ELR (cell line): ENCODE data around the gene IQGAP1.
A peak's percentile ranks its signal among the peaks of the same experiment; 100 is the strongest.
"Not testable (repeated sequence)": the region's sequence is repeated elsewhere in the genome, so short reads cannot be mapped to it uniquely, and the experiment has no call there.

Experiments
- DNase-seq: peaks from one replicate; pipeline ENCODE4 v3.0.0-alpha.2; 2015; ENCODE audit warnings: low read depth

The IQGAP1 gene

GRCh38 chr15:90387534-90388461 lies at the start of gene IQGAP1:
TSS of gene IQGAP1 (plus strand) at chr15:90388242. CDS start at chr15:90388342, 100 bp downstream.
- DNase-seq: peak; percentile 97

GRCh38 chr15:90338532-90338931 lies 49.5 kb upstream of the IQGAP1 start:
- DNase-seq: no peak

- no peak for DNase-seq
These were observed 47.7 kb upstream of the IQGAP1 start for GRCh38 chr15:90340345-90340744.

- peak; percentile 25 for DNase-seq
These were observed 44.7 kb upstream of the IQGAP1 start for GRCh38 chr15:90343302-90343790.

GRCh38 chr15:90344662-90345061 lies 43.4 kb upstream of the IQGAP1 start:
- no peak for DNase-seq

GRCh38 chr15:90345857-90346256 lies 42.2 kb upstream of the IQGAP1 start:
- DNase-seq: no peak

- DNase-seq: not testable (repeated sequence)
These were observed 40.5 kb upstream of the IQGAP1 start for GRCh38 chr15:90347431-90348065.

- no peak for DNase-seq
These were observed 39.6 kb upstream of the IQGAP1 start for GRCh38 chr15:90348456-90348855.

GRCh38 chr15:90349072-90349471 lies 39.0 kb upstream of the IQGAP1 start:
- DNase-seq: no peak

- DNase-seq: no peak
These were observed 38.2 kb upstream of the IQGAP1 start for GRCh38 chr15:90349821-90350220.

- DNase-seq: no peak
These were observed 36.4 kb upstream of the IQGAP1 start for GRCh38 chr15:90351479-90352106.

GRCh38 chr15:90352107-90352893 lies 35.7 kb upstream of the IQGAP1 start, which contains the start of gene ZNF774:
TSS of gene ZNF774 (plus strand) at chr15:90352284. CDS start at chr15:90354661, 2,377 bp downstream.
- peak; percentile 97 for DNase-seq

GRCh38 chr15:90354986-90355385 lies 33.1 kb upstream of the IQGAP1 start:
- DNase-seq: no peak

- DNase-seq: peak; percentile 59
These were observed 29.7 kb upstream of the IQGAP1 start for GRCh38 chr15:90358124-90359033.

- no peak for DNase-seq
These were observed 27.3 kb upstream of the IQGAP1 start for GRCh38 chr15:90360746-90361145.

- DNase-seq: peak; percentile 87
These were observed 25.2 kb upstream of the IQGAP1 start for GRCh38 chr15:90362936-90363212.

- DNase-seq: peak; percentile 86
These were observed 23.8 kb upstream of the IQGAP1 start for GRCh38 chr15:90364251-90364650.

- DNase-seq: no peak
These were observed 22.5 kb upstream of the IQGAP1 start for GRCh38 chr15:90365414-90366055.

- no peak for DNase-seq
These were observed 20.5 kb upstream of the IQGAP1 start for GRCh38 chr15:90367576-90367975.

- DNase-seq: no peak
These were observed 13.0 kb upstream of the IQGAP1 start for GRCh38 chr15:90375071-90375470.
